ACC112 (cell line): Measurements from ENCODE around the gene TMCO2.

Experiments
- H2AFZ ChIP-seq: fragments of 200-600 bp; sonication (generic); one replicate; pipeline ENCODE4 v1.6.0; 2017; ENCODE audit warnings: antibody characterized with exemption, low read length; ENCODE audit not compliant: unreplicated experiment
- H3K27ac ChIP-seq: fragments of 200-600 bp; sonication (generic); 2 replicates; pipeline ENCODE4 v1.5.1; 2014; ENCODE audit warnings: low read depth, mild to moderate bottlenecking, antibody characterized with exemption, low read length, moderate library complexity
- H3K27me3 ChIP-seq: fragments of 200-600 bp; sonication (generic); 2 replicates; pipeline ENCODE4 v1.6.1; 2014; ENCODE audit warnings: mild to moderate bottlenecking, antibody characterized with exemption, low read length, moderate library complexity, mixed read lengths; ENCODE audit not compliant: insufficient read depth
- H3K36me3 ChIP-seq: fragments of 200-600 bp; sonication (generic); 2 replicates; pipeline ENCODE4 v1.6.1; 2016; ENCODE audit warnings: mild to moderate bottlenecking, antibody characterized with exemption, low read length, moderate library complexity, mixed read lengths; ENCODE audit not compliant: insufficient read depth
- H3K4me1 ChIP-seq: fragments of 200-600 bp; sonication (generic); one replicate; pipeline ENCODE4 v1.6.1; 2016; ENCODE audit warnings: low read length, mixed read lengths; ENCODE audit not compliant: insufficient read depth, unreplicated experiment, control insufficient read depth
- H3K4me3 ChIP-seq: fragments of 200-600 bp; sonication (generic); 2 replicates; pipeline ENCODE4 v1.5.1; 2014; ENCODE audit warnings: mild to moderate bottlenecking, low read depth, low read length
- H3K79me2 ChIP-seq: fragments of 200-600 bp; sonication (generic); one replicate; pipeline ENCODE4 v1.6.0; 2016; ENCODE audit warnings: low read length; ENCODE audit not compliant: control insufficient read depth, unreplicated experiment, insufficient read depth

The TMCO2 gene

DNA sequence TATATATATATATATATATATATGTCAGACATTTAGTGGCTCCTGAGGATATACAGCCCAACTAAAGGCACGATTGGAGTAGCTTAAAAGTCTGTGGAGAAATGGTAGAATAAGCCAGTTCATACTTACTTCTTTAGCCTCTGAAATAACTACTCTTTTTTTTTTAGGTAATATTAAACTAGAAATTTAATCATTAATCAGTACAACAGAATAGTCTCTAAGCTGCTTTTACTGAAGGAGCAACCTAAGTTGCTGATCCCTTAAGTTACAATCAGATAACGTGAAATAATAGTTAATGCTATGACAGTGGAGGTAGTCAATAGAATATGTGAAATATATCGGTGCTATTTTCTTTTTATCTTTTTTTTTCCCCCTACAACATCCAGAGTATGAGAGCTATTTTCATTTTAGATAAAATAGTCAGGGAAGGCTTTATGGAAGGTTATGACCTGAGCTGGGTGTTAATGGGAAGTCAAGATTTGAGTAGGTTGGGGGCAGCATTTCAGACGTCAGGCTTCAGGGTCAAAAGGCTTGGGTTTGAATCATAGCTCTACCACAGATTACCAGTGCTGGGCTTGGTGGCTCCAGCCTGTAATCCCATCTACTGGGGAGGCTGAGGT is 25.9 kb downstream of the TMCO2 start:
- H3K4me3 ChIP-seq: no peak overlapping the region
- no peak overlapping the region for H2AFZ ChIP-seq
- no peaks in the 10 kb centered on the region for H3K27me3 ChIP-seq
- H3K36me3 ChIP-seq: peaks cover 43% of the 10 kb centered on the region
- peaks cover 5% of the 10 kb centered on the region for H3K4me1 ChIP-seq
- H3K79me2 ChIP-seq: peaks cover 5% of the 10 kb centered on the region
- H3K27ac ChIP-seq: no peak overlapping the region

DNA sequence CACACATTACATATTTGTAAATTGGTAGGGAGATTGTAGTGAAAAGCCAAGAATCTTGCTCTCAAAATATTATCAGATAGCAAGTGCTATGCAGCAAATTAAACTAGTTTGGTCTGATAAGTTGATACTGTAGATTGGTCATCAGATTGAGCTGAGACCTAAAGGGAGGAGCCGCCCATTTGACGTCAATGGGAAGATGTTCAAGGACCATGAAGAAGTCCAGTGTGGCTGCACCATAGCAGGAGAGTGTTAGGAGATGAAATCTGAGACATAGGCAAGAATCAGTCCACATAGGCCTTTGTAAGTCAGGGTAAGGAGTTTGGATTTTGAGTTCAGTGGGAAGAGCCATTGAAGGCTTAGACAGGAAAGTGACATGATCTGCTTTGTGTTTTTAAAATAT is 26.6 kb downstream of the TMCO2 start:
- Histone ChIP-seq H3K27ac (no peak overlapping the region), H3K4me1 (peaks cover 5% of the 10 kb centered on the region), H2AFZ (no peak overlapping the region), H3K36me3 (peaks cover 43% of the 10 kb centered on the region), H3K27me3 (no peaks in the 10 kb centered on the region), H3K4me3 (no peak overlapping the region), H3K79me2 (peaks cover 5% of the 10 kb centered on the region)

DNA sequence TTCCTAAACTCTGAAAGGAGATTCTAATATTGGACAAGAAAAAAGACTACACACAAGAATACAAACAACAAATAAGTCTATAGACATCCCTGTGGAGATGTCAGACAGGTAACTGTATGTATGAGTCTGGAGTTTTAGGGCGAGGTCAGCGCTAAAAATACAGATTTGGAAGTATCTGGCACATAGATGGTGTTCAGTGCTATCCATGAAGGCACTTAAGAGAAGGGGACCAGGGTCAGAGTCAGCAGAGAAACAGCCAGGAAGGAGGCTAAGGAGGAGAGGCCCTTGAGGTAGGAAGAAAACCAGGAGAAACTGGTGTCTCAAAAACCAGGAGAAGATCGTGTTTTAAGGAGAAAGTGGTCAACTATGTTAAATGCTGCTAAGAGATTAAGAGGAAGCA is 28.4 kb downstream of the TMCO2 start:
- H3K4me1 ChIP-seq: no peaks in the 10 kb centered on the region
- H3K4me3 ChIP-seq: no peak overlapping the region
- H3K79me2 ChIP-seq: peaks cover 5% of the 10 kb centered on the region
- no peak overlapping the region for H2AFZ ChIP-seq
- H3K27me3 ChIP-seq: no peaks in the 10 kb centered on the region
- no peak overlapping the region for H3K27ac ChIP-seq
- H3K36me3 ChIP-seq: peaks cover 35% of the 10 kb centered on the region

DNA sequence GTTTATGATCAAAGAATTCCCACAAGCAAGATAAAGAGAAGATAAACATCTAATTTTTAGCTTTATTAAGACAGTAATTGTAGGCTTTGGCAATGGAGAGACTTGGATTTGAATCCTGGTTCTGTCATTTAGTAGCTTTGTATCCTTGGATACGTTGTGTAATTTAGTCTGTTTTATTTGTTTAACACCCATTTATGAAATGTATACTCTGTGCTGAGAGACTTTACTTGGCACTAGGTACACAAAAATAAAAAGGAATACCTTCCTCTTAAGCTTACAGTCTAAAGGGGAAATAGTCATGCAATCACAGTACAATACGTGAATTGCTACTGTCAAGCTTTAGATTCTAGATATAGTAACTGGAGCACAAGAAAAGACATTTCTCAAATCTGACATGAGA is 34.1 kb downstream of the TMCO2 start:
- Histone ChIP-seq H3K4me1 (no peaks in the 10 kb centered on the region), H3K4me3 (no peak overlapping the region), H3K36me3 (peaks cover 3% of the 10 kb centered on the region; the same call in 1 of the 2 replicates), H3K79me2 (no peaks in the 10 kb centered on the region), H3K27me3 (no peaks in the 10 kb centered on the region), H2AFZ (no peak overlapping the region), H3K27ac (no peak overlapping the region)

DNA sequence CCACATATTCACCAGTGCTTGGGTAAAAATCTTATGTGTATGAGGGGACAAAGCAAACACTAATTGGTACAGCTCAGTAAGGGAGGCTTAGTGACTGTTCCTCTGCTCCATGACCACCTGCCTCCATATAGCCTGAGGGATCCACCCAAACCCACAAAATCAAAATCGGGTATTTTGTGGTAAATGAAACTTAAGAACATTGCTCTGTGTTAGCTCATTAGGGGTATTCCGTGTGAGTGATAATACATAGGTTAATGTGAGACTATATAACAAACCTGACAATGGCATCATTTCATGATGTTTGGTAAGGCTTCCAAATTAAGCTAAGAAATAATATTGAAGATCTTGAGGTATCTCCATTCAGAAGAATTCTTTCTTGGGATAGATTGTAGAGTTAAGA is 43.6 kb downstream of the TMCO2 start:
- H3K79me2 ChIP-seq: no peaks in the 10 kb centered on the region
- peaks cover 45% of the 10 kb centered on the region for H3K36me3 ChIP-seq

DNA sequence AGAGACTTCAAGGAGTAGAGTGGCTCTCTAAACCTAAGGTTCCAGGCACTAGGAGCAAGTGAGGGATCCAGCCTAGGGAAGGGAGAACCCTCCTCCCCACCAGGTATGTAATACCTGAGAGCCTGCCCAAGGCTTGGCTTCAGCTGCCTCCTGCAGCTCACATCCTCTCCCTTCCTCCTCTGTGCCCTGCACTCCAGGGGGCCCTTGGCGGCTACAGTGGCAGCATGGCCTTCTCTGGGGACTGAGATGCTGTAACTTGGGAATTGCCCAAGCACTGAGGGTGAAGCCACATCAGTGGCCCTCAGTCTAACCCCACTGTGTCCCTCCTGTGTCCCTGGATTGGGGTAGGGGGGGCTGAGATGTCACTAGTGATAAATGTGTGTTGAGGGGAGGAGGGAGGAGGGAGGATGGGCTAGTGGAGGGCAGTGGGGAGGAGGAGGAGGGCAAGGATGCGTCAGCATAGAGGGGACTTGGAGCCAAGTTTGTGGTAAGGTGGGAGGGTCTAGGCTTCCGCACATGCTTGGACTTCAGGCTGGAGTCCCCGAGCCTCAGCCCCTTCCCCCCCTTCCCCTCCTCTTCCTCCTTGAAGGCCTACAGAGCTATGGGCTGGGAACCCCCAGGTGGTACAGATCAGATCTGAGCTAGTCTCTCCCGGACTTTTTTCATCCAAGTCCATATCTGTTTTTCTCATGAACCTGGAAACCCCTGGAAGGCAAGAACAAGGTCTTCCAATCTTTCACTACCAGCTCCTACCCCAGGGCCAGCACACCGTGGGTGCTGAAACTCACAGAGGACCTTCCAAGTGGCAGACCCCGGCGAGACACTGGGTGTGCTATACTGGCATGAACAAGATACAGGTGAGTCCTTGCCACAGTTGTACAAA is 51.9 kb downstream of the TMCO2 start:
- Histone ChIP-seq H3K27ac (no peak overlapping the region), H3K4me3 (no peak overlapping the region), H3K79me2 (no peaks in the 10 kb centered on the region), H3K27me3 (no peaks in the 10 kb centered on the region), H3K4me1 (peaks cover 14% of the 10 kb centered on the region), H2AFZ (no peak overlapping the region), H3K36me3 (peaks cover under 1% of the 10 kb centered on the region; the same call in 1 of the 2 replicates)

More for the DNA sequence above, 43.6 kb downstream of the TMCO2 start:
- Histone ChIP-seq H2AFZ (no peak overlapping the region), H3K27ac (no peak overlapping the region), H3K27me3 (no peaks in the 10 kb centered on the region), H3K4me1 (no peaks in the 10 kb centered on the region), H3K4me3 (no peak overlapping the region)

DNA sequence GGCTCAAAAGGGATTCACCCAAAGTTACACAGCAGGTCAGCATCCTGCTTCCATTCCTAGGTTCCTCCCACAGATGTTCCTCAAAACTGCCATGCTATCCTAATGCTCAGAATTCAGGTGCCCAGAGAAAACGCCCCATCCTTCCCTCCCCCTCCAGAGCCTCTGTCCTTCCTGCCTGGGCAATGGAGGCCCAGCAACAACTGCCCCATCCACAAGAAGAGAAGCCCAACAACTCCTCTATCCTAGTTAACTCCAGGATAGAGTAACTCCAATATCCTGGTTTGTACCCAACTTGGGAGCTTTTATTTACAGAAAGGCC is 52.5 kb downstream of the TMCO2 start:
- no peaks in the 10 kb centered on the region for H3K36me3 ChIP-seq
- peaks cover 14% of the 10 kb centered on the region for H3K4me1 ChIP-seq
- no peak overlapping the region for H3K4me3 ChIP-seq
- no peak overlapping the region for H2AFZ ChIP-seq
- no peaks in the 10 kb centered on the region for H3K27me3 ChIP-seq
- H3K27ac ChIP-seq: no peak overlapping the region
- H3K79me2 ChIP-seq: no peaks in the 10 kb centered on the region

DNA sequence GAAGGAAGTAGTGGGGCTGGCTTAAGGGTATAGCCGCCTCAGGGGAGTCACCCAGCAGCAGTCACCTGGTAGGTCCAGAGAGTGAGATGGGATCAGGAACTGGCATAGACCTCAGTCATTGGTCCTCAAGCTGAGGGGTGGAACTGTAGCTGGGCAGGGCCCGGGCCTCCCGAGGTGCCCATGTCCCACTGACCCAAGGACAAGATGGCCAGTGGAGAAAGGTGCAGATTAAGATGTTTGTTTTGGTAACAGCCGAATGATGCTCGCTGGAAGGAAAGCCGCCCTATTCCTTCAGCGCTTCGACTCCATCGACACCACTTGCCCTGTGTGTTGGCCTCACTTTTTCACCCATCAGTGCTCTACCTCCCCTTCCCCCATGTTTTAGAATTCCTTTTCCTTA is 52.9 kb downstream of the TMCO2 start:
- no peaks in the 10 kb centered on the region for H3K36me3 ChIP-seq
- no peak overlapping the region for H3K4me3 ChIP-seq
- no peak overlapping the region for H2AFZ ChIP-seq
- no peaks in the 10 kb centered on the region for H3K27me3 ChIP-seq
- peaks cover 14% of the 10 kb centered on the region for H3K4me1 ChIP-seq
- H3K27ac ChIP-seq: no peak overlapping the region
- H3K79me2 ChIP-seq: no peaks in the 10 kb centered on the region

DNA sequence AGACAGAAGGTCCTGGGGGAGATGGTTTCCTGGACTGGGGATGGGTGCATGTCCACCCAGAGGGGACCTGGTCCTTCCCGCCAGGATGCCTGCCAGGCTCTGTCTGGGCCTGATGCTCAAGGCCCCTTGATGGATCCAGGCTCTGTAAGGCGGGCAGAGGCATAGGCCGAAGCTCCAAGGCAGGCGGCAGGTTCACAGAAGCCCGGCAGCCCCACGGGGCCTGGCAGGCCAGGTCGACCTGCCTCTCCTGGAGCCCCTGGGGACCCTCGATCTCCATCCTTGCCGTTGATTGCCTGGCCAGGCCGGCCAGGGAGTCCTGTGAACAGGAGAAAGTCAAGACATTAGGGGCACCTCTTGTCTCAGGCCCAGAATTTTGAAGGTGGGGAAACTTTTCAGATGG is 53.3 kb downstream of the TMCO2 start:
- no peak overlapping the region for H3K27ac ChIP-seq
- H3K79me2 ChIP-seq: no peaks in the 10 kb centered on the region
- no peak overlapping the region for H3K4me3 ChIP-seq
- no peaks in the 10 kb centered on the region for H3K36me3 ChIP-seq
- H3K27me3 ChIP-seq: no peaks in the 10 kb centered on the region
- H2AFZ ChIP-seq: no peak overlapping the region
- peaks cover 14% of the 10 kb centered on the region for H3K4me1 ChIP-seq
